GM19455 (cell line): ENCODE measurements around the gene ABHD15.
A peak's percentile ranks its signal among the peaks of the same experiment; 100 is the strongest.
"Not testable (repeated sequence)": the region's sequence is repeated elsewhere in the genome, so short reads cannot be mapped to it uniquely, and the experiment has no call there.

Source experiments
- ATAC-seq: cut with Tn5 transposase; IDR thresholded peaks from one replicate; pipeline ENCODE4 v1.9.1; 2021; ENCODE audit not compliant: unreplicated experiment

The ABHD15 gene

DNA sequence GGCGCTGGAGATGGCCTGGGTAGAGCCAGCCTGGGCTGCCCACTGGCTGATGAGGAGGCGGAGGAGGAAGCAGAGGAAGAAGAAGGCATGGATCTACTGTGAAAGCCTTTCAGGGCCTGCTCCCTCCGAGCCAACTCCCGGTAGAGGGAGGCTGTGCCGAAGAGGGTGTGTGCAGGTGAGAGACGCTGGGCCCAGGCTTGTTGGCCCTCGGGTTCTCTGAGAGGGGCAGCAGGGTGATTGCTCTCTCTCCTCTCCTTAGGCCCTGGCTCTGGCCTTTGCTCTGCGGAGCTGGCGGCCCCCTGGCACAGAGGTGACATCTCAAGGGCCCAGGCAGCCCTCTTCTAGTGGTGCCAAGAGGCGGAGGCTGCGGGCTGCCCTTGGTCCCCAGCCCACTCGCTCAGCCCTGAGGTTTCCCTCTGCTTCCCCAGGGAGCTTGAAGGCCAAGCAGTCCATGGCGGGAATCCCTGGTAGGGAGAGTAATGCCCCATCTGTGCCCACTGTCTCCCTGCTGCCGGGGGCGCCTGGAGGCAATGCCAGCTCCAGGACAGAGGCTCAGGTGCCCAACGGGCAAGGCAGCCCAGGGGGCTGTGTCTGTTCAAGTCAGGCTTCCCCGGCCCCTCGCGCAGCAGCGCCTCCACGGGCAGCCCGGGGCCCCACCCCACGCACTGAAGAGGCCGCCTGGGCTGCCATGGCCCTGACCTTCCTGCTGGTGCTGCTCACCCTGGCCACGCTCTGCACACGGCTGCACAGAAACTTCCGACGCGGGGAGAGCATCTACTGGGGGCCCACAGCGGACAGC, 5.2 kb upstream of the ABHD15 start:
- no peak for ATAC-seq

DNA sequence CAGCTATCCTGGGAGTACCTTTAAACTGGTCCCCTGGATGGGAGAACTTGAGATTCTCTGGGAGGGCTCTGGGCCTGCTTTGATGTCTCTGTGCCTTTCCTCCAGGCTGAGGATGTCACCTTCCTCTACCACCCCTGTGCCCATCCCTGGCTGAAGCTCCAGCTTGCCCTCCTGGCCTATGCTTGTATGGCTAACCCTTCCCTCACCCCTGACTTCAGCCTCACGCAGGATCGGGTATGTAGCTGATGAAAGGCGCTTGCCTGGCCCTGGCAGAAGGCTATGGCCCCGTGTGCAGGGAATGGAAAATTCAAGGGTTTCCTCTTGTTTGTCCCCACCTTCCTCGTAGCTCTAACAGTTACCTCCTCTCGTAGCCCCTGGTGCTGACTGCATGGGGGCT, 4.6 kb upstream of the ABHD15 start:
- no peak for ATAC-seq

DNA sequence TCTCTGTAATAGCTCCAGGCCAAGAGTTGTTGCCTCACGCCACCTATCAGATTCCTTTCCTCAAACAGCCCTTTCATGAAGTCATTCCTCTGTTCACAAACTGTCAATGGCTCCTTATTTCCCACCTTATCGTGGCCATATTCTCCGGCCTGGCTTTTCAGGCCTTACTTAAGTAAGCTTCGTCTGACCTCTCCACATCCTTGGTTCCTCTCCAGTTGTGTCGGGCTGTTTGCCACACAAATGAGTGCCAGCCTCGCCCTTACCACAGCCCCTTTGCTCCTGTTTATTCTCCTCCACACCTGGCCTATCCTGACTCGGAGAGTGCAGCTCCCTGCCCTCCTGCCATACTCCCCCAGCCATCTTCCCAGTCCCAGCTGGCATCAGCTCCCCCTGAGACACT, 3.7 kb upstream of the ABHD15 start:
- ATAC-seq: no peak

DNA sequence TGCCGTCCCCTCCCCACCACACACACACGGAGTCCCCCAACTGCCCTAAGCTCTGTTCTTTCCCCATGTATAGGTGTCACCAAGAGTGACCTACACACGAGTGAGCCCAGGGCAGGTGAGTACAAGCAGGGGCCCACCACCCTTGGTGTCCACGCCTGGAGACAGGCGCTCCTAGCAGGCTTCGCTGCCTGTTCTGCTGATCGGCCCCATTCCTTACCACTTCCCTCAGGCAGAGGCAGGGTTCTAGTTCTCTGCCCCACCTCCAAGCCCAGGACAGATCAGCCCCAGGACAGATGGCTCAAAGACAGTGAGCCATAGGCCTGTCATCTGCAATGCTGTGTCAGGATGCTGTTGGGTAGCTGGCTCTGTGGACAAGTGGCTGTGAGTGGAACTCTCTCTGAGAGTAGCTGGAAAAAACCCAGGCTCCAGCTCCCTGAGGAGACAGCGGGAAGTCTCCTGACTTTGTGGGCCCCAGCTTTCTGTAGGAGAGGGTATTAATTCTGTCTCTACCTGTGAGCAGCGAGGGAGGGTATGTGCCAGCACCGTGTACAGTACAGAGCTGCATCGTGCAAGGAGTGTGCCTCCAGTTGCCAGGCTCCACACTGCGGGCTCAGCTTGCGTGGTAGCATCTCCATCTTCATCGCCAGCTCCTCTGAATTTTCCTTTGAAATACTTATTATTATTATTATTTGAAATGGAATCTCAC, 2.6 kb upstream of the ABHD15 start:
- no peak for ATAC-seq

DNA sequence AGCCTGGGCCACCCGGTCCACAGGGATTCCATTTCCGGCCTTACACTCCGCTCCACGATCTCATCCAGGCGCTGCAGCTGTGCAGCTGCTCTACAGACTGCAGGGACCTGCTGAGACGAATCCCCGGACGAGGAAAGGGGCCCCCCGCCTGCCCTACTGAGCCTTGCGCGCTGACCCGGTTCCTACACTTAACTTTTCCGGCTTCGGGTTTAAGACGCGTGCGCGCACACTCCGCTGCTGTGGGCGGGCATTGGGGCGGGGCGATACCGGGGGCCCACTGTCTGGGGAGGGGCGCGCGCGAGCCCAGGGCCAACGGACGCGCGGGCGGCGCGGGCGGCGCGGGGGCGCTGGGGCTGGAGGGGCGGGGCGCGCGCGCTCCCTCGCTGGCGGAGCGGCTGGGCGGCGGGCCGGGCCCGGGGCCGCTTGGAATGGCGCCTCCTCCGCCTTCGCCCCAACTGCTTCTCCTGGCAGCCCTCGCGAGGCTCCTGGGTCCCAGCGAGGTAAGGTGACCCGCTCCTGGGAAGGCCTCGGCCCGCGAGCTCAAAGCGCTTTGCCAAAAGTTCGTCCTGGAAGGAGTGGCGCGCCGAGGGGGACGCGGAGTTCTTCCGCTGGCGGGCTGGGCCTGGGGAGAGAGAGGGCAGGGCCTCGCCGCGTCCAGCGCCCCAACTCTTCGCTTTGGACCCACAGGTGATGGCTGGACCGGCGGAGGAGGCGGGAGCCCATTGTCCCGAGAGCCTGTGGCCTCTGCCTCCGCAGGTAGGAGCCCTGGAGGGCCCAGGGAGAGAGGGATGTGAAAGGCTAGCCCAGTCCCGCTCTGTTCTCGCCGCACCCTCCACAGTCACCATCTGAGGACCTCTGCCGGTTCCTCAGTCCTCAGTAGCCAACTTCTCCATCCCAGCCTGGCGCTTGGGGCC, 1.8 kb upstream of the ABHD15 start, which contains the start of gene TP53I13:
TSS of gene TP53I13 (plus strand) at position 371 of the 914 bp plus-strand sequence. CDS start at position 429, 58 bp downstream.
- peak; percentile 41 for ATAC-seq

DNA sequence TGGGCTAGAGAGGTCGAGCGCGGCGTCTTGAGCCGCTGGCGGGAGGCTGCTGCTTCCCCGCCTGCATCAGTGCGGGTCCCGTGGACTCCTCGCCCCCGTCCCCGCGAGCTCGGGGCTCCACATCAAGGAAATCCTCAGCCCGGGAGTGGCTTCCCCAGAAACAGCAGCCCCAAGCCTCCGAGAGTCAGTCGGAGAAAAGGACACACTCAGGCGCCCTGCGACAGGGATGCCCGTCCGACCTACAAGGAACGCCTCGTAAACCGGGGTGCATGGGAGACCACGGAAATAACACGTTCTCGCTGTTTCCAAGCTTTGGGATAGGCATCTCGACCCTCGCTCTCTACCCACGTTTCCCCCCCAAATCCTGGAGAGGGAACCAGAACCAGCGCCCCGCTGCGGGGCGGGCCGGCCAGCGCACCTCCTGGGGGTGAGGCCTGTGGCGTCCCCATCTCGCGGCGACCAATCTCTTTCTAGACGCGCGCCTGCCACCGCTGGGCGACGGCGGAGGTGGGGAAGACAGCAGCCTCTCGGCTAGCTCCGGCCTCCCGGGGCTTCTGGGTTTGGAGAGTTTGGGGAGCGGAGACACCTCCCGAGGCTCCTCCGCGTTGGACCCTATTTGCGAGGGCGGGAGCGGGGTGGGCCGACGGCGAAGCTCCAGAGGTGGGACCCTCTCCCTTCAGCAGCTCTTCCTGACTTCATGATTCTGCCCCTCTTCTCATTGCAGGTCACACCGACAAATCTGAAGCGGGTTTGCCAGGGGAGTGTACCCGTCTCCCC, 905 bp upstream of the ABHD15 start:
- ATAC-seq: peak; percentile 36

DNA sequence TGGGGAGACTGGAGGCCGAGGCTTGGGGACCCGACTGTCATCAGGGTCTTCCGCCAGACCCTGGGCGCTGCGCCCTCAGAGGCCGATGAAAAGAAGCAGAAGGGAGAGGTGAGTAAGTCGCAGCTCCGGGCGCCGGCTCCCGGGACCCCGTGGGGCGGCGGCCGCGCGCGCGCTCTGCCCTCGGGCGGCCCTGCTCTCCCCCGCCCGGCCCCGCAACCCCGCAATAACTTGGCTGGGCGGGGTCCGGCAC, 392 bp upstream of the ABHD15 start:
- ATAC-seq: peak; percentile 7

DNA sequence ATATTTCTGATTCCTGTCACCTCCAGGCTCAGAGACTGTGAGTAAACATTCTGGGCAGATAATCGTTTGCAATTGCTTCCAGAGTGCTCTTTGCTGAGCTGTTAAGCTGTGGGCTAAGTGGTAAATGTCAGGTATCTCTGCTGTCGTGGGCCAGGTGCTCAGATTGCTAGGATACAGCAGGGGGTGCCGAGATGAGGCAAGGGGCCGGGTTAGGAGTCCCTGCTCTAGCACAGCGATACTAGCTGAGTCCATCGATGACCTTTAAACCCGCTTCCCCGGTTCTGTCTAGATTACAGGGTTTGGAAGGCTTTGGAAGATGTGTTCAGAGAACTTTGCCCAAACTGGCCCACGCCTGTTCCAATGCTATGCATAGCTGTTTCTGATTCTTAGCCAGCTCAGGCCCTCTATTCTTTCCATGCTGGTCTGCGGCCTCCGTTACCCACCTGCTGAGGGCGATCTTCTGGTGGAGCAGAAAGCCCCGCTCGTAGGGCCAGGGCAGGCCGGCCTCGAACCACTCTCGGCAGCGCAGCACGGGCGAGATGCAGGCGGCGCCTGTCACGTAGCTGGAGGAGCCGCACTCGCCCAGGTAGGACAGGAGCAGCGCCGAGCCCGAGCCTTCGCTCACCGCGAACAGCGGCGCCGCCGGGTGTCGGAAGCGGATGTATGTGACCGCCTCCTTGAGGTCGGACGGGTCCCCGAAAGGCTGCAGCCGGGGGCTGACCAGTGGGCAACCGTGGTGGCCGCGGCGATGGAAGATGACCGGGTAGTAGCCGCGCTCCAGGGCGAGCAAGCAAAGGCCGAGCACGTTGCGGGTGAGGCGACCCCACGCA, 979 bp downstream of the ABHD15 start:
- ATAC-seq: no peak

DNA sequence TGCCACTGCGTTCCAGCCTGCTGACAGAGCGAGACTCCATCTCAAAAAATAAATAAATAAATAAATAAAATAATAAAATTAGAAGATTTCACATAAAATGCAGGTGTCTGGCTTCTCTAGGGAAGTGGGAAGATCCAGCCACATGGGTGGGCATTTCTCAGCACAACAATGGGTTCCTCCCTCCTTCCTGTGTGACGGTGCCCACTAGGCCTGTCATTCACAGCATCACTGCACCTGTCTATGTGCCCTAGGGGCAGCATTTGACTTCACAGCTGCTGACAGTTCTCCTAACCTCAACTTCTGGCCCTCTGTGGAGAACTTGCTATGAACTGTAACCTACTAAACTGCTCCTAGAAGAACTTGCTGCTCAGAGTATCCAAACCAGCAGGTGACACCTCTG, 3.0 kb downstream of the ABHD15 start:
- ATAC-seq: no peak

DNA sequence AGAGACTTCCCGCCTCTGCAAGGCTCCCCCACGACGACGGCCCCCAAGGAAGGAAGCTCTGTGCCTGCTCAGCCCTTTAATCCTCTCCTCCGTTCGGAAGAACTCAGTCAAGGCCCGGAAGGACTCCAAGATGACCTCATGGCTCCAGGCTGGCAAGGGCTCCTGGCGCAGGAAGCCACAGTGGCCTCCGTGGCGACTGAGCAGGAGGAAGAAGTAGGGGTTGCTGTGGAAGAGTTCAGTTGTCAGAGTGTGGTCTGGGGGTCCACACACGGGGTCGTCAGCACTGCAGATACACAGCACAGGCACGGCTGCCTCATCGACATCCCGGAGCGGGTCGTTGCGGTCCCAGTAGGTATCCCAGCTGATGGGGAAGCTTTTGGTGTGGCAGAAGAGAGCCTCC, 4.2 kb downstream of the ABHD15 start:
- no peak for ATAC-seq

DNA sequence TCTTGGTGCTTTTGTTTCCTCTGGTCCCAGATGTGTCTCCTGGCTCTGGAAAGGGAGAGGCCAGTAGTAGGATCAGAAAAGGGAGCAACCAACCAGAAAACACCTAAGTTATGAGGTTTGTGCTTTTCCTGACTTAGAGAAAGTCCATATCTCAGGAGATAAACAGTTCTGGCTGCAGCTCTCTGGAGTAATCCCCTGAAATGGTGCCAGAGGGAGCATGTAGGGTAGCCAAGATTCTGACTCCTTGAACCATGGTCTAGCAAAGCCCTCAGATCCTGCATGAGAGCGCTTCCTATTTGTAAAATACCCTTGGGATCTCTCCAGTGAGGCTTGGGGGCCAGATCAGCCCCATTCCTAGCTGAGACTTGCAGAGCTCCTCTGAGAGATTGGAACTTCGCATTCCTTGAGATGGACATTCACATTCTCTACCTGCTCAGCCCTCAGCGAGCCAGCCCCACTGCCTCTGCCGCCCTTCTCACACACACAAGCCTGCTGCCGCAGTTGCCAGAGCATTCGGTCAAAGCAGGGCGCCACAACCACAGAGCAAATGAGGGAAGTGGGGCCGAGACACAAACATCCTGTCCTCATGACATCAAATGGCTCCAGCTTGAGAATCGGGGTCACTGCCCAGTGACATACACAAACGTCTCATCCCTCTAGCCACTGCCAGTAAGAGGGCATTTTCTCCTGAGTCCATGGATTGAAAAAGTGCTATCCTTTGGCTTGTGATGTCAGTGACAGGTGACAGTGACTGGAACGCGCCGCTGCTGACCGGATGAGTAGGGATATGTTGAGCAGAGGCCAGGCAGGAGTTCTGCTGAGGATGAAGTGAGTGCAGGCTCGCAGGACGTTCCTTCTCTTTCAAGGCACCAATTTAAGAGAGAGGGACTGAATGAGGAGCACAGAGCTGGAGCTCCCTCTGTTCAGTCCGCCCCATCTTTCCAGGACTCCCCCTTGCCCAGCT, 5.0 kb downstream of the ABHD15 start:
- ATAC-seq: no peak

DNA sequence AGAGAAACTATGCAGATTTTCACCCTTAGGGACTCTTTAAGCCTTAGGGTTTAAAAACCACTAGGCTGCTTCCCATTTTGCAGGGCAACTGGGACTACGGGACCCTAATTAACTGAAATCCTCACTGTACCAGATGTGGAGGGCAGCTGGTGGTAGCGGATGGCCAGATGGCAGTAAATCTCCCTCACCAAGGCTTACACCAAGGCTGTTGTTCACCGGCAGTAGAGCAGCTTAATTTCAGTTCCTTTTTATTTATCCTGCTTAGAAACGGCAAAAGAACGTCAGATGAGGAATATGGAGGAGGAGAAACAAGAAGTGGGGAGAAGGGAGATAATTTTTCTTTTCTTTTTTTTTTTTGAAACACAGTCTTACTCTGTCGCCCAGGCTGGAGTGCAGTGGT, 6.5 kb downstream of the ABHD15 start:
- ATAC-seq: no peak

DNA sequence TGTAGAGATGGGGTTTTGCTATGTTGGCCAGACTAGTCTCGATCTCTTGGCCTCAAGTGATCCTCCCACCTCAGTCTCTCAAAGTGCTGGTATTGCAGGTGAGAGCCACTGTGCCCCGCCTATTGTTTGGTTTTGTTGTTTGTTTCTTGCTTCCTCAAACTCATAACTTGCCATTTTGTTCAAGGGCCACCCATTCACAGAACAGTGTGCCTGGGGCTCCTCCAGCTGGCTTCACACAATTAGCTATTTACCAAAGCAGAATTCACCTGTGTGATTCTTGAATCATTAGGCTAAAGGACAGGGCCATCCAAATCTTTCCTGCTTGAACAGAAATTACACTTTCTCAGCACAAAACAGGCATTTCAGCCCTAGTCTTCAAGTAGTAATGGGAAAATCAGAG, 7.2 kb downstream of the ABHD15 start:
- no peak for ATAC-seq

DNA sequence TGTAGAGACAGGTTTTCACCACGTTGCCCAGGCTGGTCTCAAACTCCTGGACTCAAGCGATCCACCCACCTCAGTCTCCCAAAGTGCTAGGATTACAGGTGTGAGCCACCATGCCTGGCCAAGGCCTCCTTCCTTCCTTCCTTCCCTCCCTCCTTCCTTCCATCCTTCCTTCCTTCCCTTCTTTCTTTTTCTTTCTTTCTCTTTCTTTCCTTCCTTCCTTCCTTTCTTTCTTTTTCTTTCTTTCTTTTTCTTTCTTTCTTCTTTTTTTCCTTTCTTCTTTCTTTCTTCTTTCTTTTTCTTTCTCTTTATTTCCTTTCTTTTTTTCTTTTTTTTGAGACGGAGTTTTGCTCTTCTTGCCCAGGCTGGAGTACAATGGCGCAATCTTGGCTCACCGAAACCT, 8.7 kb downstream of the ABHD15 start:
- ATAC-seq: not testable (repeated sequence)

DNA sequence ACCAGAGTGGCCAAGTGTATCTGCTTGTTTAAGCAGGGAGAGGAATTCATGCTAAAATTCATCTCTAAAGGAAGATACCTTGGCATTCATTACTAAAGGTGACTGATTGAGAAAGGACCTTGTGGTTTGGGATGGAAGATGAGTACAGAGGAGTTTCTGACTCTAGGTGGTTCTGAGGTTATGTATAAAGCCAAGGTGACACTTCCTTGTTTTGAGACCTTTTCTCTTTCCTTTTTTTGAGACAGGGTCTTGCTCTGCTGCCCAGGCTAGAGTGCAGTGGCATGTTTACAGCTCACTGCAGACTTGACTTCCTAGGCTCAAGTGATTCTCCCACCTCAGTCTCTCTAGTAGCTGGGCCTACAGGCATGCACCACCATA, 9.1 kb downstream of the ABHD15 start:
- ATAC-seq: no peak

DNA sequence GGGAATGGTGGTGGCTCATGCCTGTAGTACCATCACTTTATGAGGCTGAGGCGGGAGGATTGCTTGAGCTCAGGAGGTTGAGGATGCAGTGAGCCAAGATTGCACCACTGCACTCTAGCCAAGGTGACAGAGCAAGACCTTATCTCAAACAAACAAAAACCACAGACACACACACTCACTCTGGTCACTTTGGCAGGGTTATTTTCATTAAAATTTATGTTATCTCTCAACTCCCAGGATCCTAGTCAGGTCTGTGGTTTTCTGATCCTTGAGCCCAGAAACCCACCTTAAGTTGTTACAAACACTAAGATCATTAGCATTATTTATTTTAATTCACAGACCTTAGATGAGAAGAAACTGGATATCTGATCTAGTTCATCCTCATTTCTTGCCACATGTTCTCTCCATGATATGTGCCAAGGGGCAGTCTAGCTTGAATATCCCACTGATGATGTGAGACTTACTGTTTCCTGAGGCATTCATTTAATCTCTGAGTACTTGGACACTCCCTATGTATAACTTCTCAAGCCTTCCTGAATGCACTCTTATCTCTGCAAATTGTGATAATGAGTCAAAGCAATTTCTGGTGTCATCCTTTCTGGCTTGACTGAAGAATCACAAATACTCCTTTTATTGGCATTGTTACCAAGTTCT, 9.6 kb downstream of the ABHD15 start:
- no peak for ATAC-seq

DNA sequence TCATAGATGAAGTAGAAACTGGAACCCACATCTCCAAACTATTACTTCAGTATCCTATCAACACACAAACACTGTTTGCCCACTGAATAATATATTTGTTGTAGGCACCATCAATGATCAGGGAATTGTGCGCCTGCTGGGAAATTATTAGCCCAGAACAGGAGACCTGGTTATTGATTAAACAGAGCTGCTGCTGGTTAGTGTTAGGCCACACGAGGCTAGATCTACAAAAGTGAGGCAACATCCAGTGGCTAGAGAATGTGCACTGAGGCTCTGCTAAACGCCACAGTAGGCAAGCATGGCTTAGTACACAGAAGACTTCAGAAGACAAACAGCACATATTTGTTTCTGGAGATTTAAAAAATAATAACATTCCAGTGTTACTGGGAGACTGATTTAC, 11.0 kb downstream of the ABHD15 start:
- ATAC-seq: no peak

DNA sequence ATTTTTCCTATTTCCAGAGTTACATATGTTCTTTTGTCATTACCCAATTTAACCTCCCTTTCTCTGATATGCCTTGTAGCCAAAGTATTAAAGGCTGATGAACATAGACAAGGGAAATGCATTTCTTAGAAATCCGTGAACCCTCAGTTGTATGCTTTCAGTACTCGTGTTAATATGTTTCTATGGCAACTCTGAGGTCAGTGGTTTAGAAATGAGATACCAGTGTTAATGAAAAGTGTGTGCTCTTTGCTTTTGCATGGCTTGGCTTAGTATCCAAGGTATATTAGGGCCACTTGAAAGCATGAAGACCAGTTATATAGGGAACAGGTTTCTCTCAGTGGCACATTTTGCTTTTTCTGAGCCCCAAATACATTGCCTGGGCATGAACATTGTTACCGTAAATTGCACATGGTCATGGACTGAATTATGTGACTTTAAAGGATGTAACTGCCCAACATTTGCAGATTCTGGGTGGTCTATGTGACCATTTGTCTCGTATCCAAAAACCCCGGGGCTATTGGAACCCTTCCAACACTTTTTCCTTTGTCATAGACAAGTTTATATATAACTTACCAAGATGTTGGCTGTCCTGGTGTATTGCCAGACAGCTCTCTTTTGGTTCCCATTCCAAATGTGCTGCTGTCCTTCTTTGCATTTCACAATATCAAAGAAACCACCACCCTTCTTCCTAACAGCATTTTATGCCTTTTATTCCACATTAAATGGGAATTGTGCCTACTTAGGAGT, 17.5 kb downstream of the ABHD15 start:
- ATAC-seq: no peak
